Gastrocnemius medialis (tissue), 4 donors: ENCODE data around the gene SEC23A. TPM values are rescaled to one million over a fixed set of nuclear protein-coding genes. Genes with fewer than 3 reads are reported as not detected.

ENCODE experiments used
- ATAC-seq, 2 donors: fragments of 150-250 bp; one replicate each; pipeline ENCODE4 v1.9.1; 2016
- DNase-seq, 2 donors: peaks; one replicate each; pipeline ENCODE4 v3.0.0-alpha.2; 2019
- H3K27ac ChIP-seq, 4 donors: fragments of 200-600 bp; sonication (generic); 1 replicate in 1 of 4; 2 replicates in 3 of 4; pipeline ENCODE4 v1.5.1; 2016 to 2018; ENCODE audit warnings: mild to moderate bottlenecking in 2 of 4, moderate library complexity in 1 of 4
- H3K27me3 ChIP-seq, 3 donors: fragments of 200-600 bp; sonication (generic) in 2 of 3; 1 replicate in 1 of 3; 2 replicates in 2 of 3; pipeline versions ENCODE4 v1.5.1 to v1.6.0; 2016 to 2019; ENCODE audit warnings: mild to moderate bottlenecking in 1 of 3, moderate library complexity in 1 of 3
- H3K36me3 ChIP-seq, 2 donors: fragments of 200-600 bp; sonication (generic) in 1 of 2; one replicate each; pipeline ENCODE4 v1.5.1; 2017 to 2018
- H3K4me1 ChIP-seq, 2 donors: fragments of 200-600 bp; sonication (generic) in 1 of 2; one replicate each; pipeline ENCODE4 v1.5.1; 2016 to 2017; ENCODE audit warnings: mild to moderate bottlenecking in 2 of 2
- H3K4me3 ChIP-seq, 4 donors: fragments of 200-600 bp; sonication (generic) in 3 of 4; 1 replicate in 1 of 4; 2 replicates in 3 of 4; pipeline ENCODE4 v1.5.1; 2016 to 2019; ENCODE audit warnings: mild to moderate bottlenecking in 2 of 4
- H3K9me3 ChIP-seq, 3 donors: fragments of 200-600 bp; sonication (generic) in 2 of 3; 1 replicate in 1 of 3; 2 replicates in 2 of 3; pipeline ENCODE4 v1.5.1; 2016 to 2019
- POLR2A ChIP-seq, 2 donors: fragments of 450-650 bp; IDR thresholded peaks; one replicate each; pipeline ENCODE4 v1.6.1; 2017; ENCODE audit warnings: antibody characterized with exemption in 2 of 2, mild to moderate bottlenecking in 2 of 2, moderate library complexity in 2 of 2
- in situ Hi-C, 4 donors: fragments of 200-750 bp; cut with MboI; loops; one replicate each; pipeline versions ENCODE4 v1.15.0 to v1.8.0; 2017; ENCODE audit warnings: low sequenced_read_pairs in 4 of 4
- intact Hi-C: fragments of 100-400 bp; cut with DNase I; formaldehyde crosslinking; loops from one replicate; pipeline ENCODE4 v1.15.1; 2023; ENCODE audit warnings: low total_unique reads
- total RNA-seq, 4 donors: library from RNA; depleted of rRNA; stranded (reverse); fragments of >200 nt; gene quantifications; one replicate each; pipeline versions ENCODE4 v1.1.0 to v1.2.3, GENCODE V29; 2016
- TF ChIP-seq, protein P1 (sequence below), 5 experiments: fragments of 450-650 bp in 3 of 5; fragments of 200-600 bp in 2 of 5; sonication (generic) in 2 of 5; IDR thresholded peaks in 4 of 5; conservative IDR thresholded peaks in 1 of 5; 1 replicate in 4 of 5; 2 replicates in 1 of 5; pipeline ENCODE4 v1.5.1; 2016 to 2019; ENCODE audit warnings: antibody characterized with exemption in 5 of 5, mild to moderate bottlenecking in 3 of 5, moderate library complexity in 3 of 5

The SEC23A gene
- total RNA-seq, 4 donors from 2014 or later, result 79.9 to 183 (median 93.9) TPM

DNA sequence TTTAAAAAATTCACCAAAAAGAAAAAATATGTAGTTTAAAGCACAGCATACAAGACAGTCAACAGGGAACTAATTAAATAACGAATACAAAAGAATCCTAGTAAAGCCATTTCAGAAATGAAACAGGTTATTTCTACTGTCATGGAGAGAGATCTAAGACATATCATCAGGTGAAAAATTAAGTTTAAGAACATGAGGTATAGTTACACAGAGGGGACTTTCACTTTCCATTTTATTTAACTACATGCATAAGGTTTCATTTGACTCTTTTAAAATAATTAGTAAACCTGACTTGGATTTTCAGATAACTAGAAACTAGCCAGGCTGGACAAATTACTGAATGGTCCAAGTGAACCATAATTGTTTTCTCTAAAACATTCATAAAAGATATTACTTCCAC lies 11.3 kb downstream of the SEC23A start:
- DNase-seq, result no peak
- intact Hi-C loops, result no loop called here
- no peak for ATAC-seq
- no peaks in the 10 kb centered on the region for H3K27me3 ChIP-seq
- no peak overlapping the region for H3K27ac ChIP-seq
- H3K9me3 ChIP-seq, result no peaks in the 10 kb centered on the region
- no peak for TF ChIP-seq POLR2A (IDR thresholded peaks at IDR 0.05)
- TF ChIP-seq, protein P1, sequence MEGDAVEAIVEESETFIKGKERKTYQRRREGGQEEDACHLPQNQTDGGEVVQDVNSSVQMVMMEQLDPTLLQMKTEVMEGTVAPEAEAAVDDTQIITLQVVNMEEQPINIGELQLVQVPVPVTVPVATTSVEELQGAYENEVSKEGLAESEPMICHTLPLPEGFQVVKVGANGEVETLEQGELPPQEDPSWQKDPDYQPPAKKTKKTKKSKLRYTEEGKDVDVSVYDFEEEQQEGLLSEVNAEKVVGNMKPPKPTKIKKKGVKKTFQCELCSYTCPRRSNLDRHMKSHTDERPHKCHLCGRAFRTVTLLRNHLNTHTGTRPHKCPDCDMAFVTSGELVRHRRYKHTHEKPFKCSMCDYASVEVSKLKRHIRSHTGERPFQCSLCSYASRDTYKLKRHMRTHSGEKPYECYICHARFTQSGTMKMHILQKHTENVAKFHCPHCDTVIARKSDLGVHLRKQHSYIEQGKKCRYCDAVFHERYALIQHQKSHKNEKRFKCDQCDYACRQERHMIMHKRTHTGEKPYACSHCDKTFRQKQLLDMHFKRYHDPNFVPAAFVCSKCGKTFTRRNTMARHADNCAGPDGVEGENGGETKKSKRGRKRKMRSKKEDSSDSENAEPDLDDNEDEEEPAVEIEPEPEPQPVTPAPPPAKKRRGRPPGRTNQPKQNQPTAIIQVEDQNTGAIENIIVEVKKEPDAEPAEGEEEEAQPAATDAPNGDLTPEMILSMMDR (IDR thresholded peaks at IDR 0.05 in 4 of 5, conservative IDR thresholded peaks at IDR 0.05 in 1 of 5), result no peak
- in situ Hi-C loops, result no loop called here
- H3K36me3 ChIP-seq, result peaks cover 0 to 78% of the 10 kb centered on the region in 2 donors
- H3K4me3 ChIP-seq, result no peak overlapping the region
- no peaks in the 10 kb centered on the region for H3K4me1 ChIP-seq

DNA sequence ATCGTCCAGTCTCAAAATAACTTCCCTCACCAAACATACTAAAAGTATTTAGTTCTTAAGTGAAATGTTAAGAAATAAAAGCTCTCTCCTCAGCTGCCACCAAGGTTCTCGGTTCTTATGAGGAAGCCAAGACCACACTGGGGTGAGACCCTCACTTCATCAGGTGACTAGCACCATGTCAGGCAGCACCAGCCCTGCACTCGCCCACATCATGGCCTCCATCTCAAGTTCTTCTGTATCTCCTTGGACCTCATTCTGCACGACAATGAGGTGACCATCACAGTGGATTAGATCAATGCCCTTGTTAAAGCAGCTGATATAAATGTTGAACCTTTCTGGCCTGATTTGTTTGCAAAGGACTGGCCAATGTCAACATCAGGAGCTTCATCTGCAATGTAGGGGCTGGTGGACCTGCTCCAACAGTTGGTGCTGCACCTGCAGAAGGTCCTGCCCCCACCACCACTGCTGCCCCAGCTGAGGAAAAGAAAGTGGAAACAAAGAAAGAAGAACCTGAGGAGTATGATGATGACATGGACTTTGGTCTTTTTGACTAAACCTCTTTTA lies 12.4 kb downstream of the SEC23A start:
- TF ChIP-seq, protein P1 (IDR thresholded peaks at IDR 0.05 in 4 of 5, conservative IDR thresholded peaks at IDR 0.05 in 1 of 5), result no peak
- TF ChIP-seq POLR2A (IDR thresholded peaks at IDR 0.05), result no peak
- H3K36me3 ChIP-seq, result peaks cover 0 to 79% of the 10 kb centered on the region in 2 donors

DNA sequence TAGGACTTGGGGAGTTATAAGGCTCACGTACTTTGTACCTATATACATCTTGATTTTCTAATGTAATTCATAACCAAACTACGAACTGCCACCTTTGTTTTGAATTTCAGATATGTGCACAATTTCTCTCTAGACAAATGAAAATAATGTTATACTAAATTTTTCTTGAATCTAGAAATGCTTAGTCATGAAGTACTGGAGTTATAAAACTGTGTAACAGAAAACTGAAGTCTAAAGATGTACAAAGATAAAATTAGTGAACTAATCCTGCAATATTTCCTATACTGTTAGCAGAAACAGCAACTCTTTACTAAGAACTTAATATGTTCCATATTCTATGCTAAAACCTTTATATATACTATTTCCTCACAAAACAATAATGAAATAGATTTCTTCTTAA lies 15.5 kb downstream of the SEC23A start:
- in situ Hi-C loops, result no loop called here
- Histone ChIP-seq H3K36me3 (peaks cover 0 to 74% of the 10 kb centered on the region in 2 donors), H3K27ac (no peak overlapping the region), H3K27me3 (no peaks in the 10 kb centered on the region), H3K4me3 (no peak overlapping the region), H3K9me3 (no peaks in the 10 kb centered on the region), H3K4me1 (no peaks in the 10 kb centered on the region)
- TF ChIP-seq POLR2A (IDR thresholded peaks at IDR 0.05), result no peak
- TF ChIP-seq, protein P1 (IDR thresholded peaks at IDR 0.05 in 4 of 5, conservative IDR thresholded peaks at IDR 0.05 in 1 of 5), result no peak
- intact Hi-C loops, result no loop called here
- ATAC-seq (no peak), DNase-seq (no peak)

More for the DNA sequence above, 12.4 kb downstream of the SEC23A start:
- no peaks in the 10 kb centered on the region for H3K9me3 ChIP-seq
- in situ Hi-C loops (no loop called here), intact Hi-C loops (no loop called here)
- no peaks in the 10 kb centered on the region for H3K4me1 ChIP-seq
- DNase-seq, result no peak
- H3K27me3 ChIP-seq, result no peaks in the 10 kb centered on the region
- H3K27ac ChIP-seq, result no peak overlapping the region
- no peak overlapping the region for H3K4me3 ChIP-seq
- no peak for ATAC-seq

GRCh38 chr14:39085933-39086332 lies 17.1 kb downstream of the SEC23A start:
- no peak for ATAC-seq
- intact Hi-C loops, result no loop called here

More at GRCh38 chr14:39085933-39086332, 17.1 kb downstream of the SEC23A start:
- in situ Hi-C loops, result no loop called here
- peaks cover 0 to 67% of the 10 kb centered on the region in 2 donors for H3K36me3 ChIP-seq
- no peak overlapping the region for H3K4me3 ChIP-seq
- H3K4me1 ChIP-seq, result no peaks in the 10 kb centered on the region
- no peak for DNase-seq
- no peak for TF ChIP-seq POLR2A (IDR thresholded peaks at IDR 0.05)
- TF ChIP-seq, protein P1 (IDR thresholded peaks at IDR 0.05 in 4 of 5, conservative IDR thresholded peaks at IDR 0.05 in 1 of 5), result no peak
- no peaks in the 10 kb centered on the region for H3K27me3 ChIP-seq
- H3K27ac ChIP-seq, result no peak overlapping the region
- no peaks in the 10 kb centered on the region for H3K9me3 ChIP-seq
